Measurements from ENCODE around the gene ALLC. TPM values are rescaled to one million over a fixed set of nuclear protein-coding genes. Genes with fewer than 3 reads are reported as not detected.

ALLC gene
- total RNA-seq, 2 experiments from 2014 or later, result not detected

DNA sequence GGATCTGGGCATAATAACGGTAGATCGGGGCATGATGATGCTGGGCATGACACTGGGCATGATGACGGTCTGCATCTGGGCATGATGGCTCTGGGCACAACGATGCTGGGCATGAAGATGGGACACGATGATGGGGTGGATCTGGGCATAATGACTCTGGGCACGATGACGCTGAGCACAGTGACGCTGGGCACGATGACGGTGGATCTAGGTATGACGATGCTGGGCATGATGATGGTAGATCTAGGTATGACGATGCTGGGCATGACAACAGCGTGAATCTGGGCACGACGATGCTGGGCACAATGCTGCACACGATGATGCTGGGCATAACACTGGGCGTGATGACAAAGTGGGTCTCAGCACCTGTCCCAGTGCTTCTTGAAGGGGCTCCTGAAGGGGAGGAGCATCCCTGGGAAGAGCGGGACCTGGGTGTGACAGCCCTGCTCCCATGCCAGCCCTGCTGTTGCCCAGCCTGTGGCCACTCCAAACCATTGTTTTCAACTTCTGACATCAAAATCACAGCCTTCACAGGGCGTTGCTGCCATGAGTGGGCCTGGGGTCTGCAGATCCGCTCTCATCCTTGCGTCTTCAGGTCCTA lies 30.4 kb upstream of the ALLC start:
- ChIA-PET POLR2A (no interaction called here), CTCF (no interaction called here)
- no peak for DNase-seq
- Mint-ChIP-seq H3K27me3 (peaks cover 3% of the 10 kb centered on the region), H3K36me3 (ENCODE audit: low read depth) (no peaks in the 10 kb centered on the region), H3K4me3 (no peak overlapping the region), H3K27ac (no peak overlapping the region), H3K9me3 (no peaks in the 10 kb centered on the region), H3K4me1 (ENCODE audit: low read depth) (no peaks in the 10 kb centered on the region)
- no peak for ATAC-seq
- no peak for TF ChIP-seq CTCF (IDR thresholded peaks at IDR 0.05)
- intact Hi-C loops (cut with micrococcal nuclease), result no loop called here

DNA sequence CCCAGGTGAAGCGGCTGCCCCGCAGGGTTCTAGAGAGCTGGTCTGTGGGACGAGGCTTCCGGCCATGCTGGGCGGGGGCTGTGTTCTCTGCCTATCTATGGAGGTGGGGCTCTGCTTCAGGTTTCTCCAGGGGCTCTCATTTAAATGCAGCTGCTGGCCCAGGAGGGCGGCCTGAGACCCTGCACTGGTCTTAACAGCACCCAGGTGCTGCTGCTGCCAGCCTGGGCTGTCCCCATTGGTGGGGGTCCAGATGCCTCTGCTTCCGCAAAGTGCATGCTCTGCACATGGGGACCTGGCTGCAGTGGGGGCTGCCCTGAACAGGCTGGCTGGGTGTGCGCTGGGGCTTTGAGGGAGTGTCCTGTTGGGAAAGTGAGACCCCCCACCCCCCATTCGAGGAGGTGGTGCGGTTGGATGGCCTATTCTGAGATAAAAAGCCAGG lies 29.7 kb upstream of the ALLC start:
- H3K36me3 Mint-ChIP-seq (ENCODE audit: low read depth), result no peaks in the 10 kb centered on the region
- peaks cover 3% of the 10 kb centered on the region for H3K27me3 Mint-ChIP-seq
- POLR2A ChIA-PET, result no interaction called here
- CTCF ChIA-PET, result interaction anchor here (1.3 kb wide), 1 partner anchor 25 kb away, joined by 3 read pairs; no protein-coding TSS in a partner anchor
- ATAC-seq (no peak), DNase-seq (no peak)
- H3K9me3 Mint-ChIP-seq, result no peaks in the 10 kb centered on the region
- H3K4me3 Mint-ChIP-seq, result no peak overlapping the region
- H3K4me1 Mint-ChIP-seq (ENCODE audit: low read depth), result no peaks in the 10 kb centered on the region
- no peak overlapping the region for H3K27ac Mint-ChIP-seq
- intact Hi-C loops (cut with micrococcal nuclease), result no loop called here
- no peak for TF ChIP-seq CTCF (IDR thresholded peaks at IDR 0.05)

- no peak for TF ChIP-seq CTCF (IDR thresholded peaks at IDR 0.05)
- no peaks in the 10 kb centered on the region for H3K4me1 Mint-ChIP-seq (ENCODE audit: low read depth)
- intact Hi-C loops (cut with micrococcal nuclease), result no loop called here
- no peaks in the 10 kb centered on the region for H3K9me3 Mint-ChIP-seq
- CTCF ChIA-PET, result interaction anchor here (1.3 kb wide), 1 partner anchor 24 kb away, joined by 3 read pairs; no protein-coding TSS in a partner anchor
- ATAC-seq (no peak), DNase-seq (peak; percentile 22)
- no peak overlapping the region for H3K4me3 Mint-ChIP-seq
- no peaks in the 10 kb centered on the region for H3K36me3 Mint-ChIP-seq (ENCODE audit: low read depth)
- peaks cover 3% of the 10 kb centered on the region for H3K27me3 Mint-ChIP-seq
- POLR2A ChIA-PET, result no interaction called here
- no peak overlapping the region for H3K27ac Mint-ChIP-seq
Measured at GRCh38 chr2:3628800-3629199, 29.2 kb upstream of the ALLC start.

DNA sequence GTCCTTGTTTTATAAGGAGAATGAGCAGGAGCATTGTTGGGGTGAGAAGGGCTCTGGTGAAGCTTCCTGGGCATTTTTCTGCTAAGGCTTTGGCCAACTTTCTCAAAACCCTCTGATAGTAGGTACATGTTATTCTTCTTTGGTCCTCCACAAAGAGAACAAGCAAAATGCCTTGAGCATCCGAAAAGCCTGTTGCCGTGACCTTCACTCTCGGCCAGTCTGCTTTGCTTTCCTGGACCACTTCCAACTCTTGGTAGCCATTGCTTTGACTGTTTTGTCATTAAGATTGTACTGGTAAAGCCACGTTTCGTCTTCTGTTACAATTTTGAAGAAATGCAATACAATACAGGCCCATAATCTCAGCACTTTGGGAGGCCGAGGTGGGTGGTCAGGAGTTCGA lies 27.4 kb upstream of the ALLC start:
- no peak for ATAC-seq
- Mint-ChIP-seq H3K9me3 (no peaks in the 10 kb centered on the region), H3K27ac (no peak overlapping the region), H3K4me3 (no peak overlapping the region), H3K27me3 (peaks cover 3% of the 10 kb centered on the region), H3K4me1 (ENCODE audit: low read depth) (no peaks in the 10 kb centered on the region), H3K36me3 (ENCODE audit: low read depth) (no peaks in the 10 kb centered on the region)
- CTCF ChIA-PET, result no interaction called here
- TF ChIP-seq CTCF (IDR thresholded peaks at IDR 0.05), result no peak
- DNase-seq, result no peak
- intact Hi-C loops (cut with micrococcal nuclease), result no loop called here
- POLR2A ChIA-PET, result no interaction called here

DNA sequence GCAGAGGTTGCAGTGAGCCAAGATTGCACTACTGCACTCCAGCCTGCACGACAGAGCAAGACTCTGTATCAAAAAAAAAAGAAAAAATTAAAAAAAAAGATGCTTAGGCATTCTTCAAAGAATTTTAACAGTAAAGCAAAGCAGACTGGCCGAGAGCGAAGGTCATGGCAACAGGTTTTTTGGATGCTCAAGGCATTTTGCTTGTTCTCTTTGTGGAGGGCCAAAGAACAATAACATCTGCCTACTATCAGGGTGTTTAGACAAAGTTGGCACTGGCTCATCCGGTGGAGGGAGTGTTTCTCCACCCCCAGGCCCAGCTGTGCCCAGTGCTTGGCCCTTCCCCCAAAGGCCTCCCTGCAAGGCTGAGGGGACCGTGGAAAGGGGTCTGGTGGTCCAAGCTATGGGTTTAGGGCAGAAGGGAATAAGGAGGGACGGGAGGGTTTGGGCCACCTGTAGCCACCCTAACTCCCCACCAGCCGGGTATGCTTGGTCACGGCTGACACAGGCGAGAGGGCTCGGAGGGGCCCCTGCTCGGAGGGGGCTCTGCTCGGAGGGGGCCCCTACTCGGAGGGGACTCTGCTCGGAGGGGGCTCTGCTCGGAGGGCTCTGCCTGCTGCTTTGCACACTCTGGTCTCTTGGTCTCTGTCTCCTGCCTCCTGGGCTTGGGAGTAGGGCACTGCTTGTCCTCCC lies 26.7 kb upstream of the ALLC start:
- ChIA-PET POLR2A (no interaction called here), CTCF (no interaction called here)
- intact Hi-C loops (cut with micrococcal nuclease), result no loop called here
- no peaks in the 10 kb centered on the region for H3K9me3 Mint-ChIP-seq
- DNase-seq, result no peak
- no peak overlapping the region for H3K27ac Mint-ChIP-seq
- H3K4me1 Mint-ChIP-seq (ENCODE audit: low read depth), result no peaks in the 10 kb centered on the region
- ATAC-seq, result no peak
- peaks cover 3% of the 10 kb centered on the region for H3K27me3 Mint-ChIP-seq
- H3K4me3 Mint-ChIP-seq, result no peak overlapping the region
- no peak for TF ChIP-seq CTCF (IDR thresholded peaks at IDR 0.05)
- H3K36me3 Mint-ChIP-seq (ENCODE audit: low read depth), result no peaks in the 10 kb centered on the region
